Subcutaneous abdominal adipose tissue (tissue), 5 donors: ENCODE results near the gene FADD.

Experiments used
- H3K27ac ChIP-seq: one replicate; pipeline ENCODE4 v1.7.0; 2013; ENCODE audit warnings: low read depth, mild to moderate bottlenecking, inconsistent platforms, low read length, moderate library complexity
- H3K27me3 ChIP-seq, 5 donors: one replicate each; pipeline ENCODE4 v1.7.0; 2013; ENCODE audit warnings: low read length in 5 of 5, inconsistent platforms in 1 of 5; ENCODE audit not compliant: control insufficient read depth in 5 of 5, insufficient read depth in 4 of 5
- H3K36me3 ChIP-seq, 5 donors: one replicate each; pipeline ENCODE4 v1.7.0; 2013; ENCODE audit warnings: low read length in 5 of 5; ENCODE audit not compliant: control insufficient read depth in 5 of 5, insufficient read depth in 5 of 5
- H3K4me1 ChIP-seq, 5 donors: one replicate each; pipeline ENCODE4 v1.7.0; 2013; ENCODE audit warnings: low read length in 5 of 5, mild to moderate bottlenecking in 3 of 5, moderate library complexity in 1 of 5; ENCODE audit not compliant: control insufficient read depth in 5 of 5, insufficient read depth in 5 of 5
- H3K4me3 ChIP-seq, 5 donors: one replicate each; pipeline ENCODE4 v1.7.0; 2013; ENCODE audit warnings: low read length in 5 of 5, low read depth in 1 of 5
- H3K9ac ChIP-seq, 5 donors: one replicate each; pipeline ENCODE4 v1.7.0; 2013; ENCODE audit warnings: low read length in 5 of 5, mild to moderate bottlenecking in 4 of 5, moderate library complexity in 3 of 5
- H3K9me3 ChIP-seq, 5 donors: one replicate each; pipeline ENCODE4 v1.7.0; 2013; ENCODE audit warnings: low read length in 5 of 5; ENCODE audit not compliant: control insufficient read depth in 5 of 5
- donor health status: healthy.
- donor health status: healthy.
- donor health status: healthy.
- donor health status: healthy.
- donor health status: healthy.

The FADD gene

DNA sequence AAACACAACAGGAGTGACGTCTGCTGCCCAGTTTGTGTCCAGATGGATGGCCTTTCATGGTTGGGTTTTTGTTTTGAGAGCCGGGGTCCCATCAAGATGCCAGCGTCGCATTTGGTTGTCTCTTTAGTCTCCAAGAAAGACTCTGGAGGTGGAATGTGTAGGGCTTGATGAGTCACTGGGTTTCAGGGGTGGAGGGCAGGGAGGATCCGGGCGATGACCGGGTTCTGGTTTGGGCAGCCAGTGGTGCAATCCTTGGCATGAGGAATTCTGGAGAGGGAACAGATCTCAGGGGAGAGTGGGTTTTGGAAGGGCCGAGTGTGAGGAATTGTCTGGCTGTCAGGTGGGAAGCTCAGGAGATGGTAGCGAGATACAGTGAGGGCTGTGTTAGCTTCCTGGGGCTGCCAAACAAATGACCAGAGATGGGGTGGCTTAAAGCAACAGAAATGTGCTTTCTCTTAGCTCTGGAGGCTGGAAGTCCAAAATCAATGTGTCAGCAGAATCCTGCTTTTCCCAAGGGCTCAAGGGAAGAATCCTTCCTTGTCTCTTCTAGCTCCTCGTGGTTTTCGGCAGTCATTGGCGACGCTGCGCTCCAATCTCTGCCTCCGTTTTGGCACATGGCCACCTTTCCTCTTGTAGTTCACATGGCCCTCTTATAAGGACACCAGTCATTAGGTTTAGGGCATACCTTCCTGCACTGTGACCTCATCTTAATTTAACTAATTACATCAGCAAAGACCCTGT lies 41.0 kb downstream of the FADD start:
- Histone ChIP-seq H3K27ac (no peak overlapping the region), H3K27me3 (peaks cover 0 to 2% (median 0%) of the 10 kb centered on the region in 5 donors), H3K9me3 (peaks cover 0 to 5% (median 0%) of the 10 kb centered on the region in 5 donors), H3K36me3 (no peaks in the 10 kb centered on the region), H3K9ac (no peak overlapping the region), H3K4me3 (peak overlapping the region in 2 of 5 donors; percentile 13 to 36), H3K4me1 (peaks cover 0 to 33% (median 23%) of the 10 kb centered on the region in 5 donors)

DNA sequence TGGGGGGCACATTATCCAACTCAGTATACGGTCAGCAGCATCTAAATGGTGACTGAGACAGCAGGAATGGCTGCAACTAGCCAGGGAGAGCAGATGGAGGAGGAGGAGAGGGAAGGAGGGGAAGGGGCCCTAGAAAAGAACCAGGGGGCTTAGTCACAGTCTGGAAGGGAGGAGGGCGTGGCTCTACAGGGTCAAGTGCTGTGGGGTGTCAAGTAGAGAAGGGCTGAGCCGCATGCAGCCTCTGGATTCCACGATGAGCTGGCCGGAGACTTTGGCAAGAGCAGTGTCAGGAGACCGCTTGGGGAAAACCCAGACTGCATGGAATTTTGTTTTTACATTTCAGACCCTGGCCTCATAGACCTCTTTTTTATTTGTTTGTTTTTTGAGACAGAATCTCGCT lies 41.6 kb downstream of the FADD start:
- Histone ChIP-seq H3K9ac (no peak overlapping the region), H3K36me3 (no peaks in the 10 kb centered on the region), H3K9me3 (peaks cover 0 to 5% (median 0%) of the 10 kb centered on the region in 5 donors), H3K27me3 (peaks cover 0 to 2% (median 0%) of the 10 kb centered on the region in 5 donors), H3K4me1 (peaks cover 0 to 33% (median 23%) of the 10 kb centered on the region in 5 donors), H3K4me3 (no peak overlapping the region), H3K27ac (no peak overlapping the region)

DNA sequence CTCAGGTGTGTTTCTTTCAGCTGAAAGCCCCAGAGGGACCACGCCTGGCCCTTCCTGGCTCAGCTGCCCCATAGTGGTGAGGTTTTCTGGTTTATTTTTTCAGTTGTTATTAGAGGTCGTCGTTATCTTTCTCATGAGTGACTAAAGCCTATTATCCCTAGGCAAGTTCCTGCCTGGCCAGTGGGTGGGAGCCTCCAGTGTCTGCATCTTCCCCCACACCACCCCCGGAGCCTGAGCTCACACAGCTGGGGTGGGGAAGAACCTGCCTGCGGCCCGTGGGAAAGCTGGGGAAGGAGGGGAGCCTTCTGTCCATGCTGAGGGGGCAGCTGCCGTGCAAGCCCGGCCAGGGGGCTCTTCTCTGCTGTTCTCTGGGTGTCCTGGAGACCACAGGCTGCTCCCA lies 43.1 kb downstream of the FADD start:
- Histone ChIP-seq H3K9me3 (peaks cover 0 to 5% (median 0%) of the 10 kb centered on the region in 5 donors), H3K27ac (no peak overlapping the region), H3K9ac (no peak overlapping the region), H3K36me3 (no peaks in the 10 kb centered on the region), H3K27me3 (no peaks in the 10 kb centered on the region), H3K4me1 (peaks cover 0 to 33% (median 23%) of the 10 kb centered on the region in 5 donors), H3K4me3 (no peak overlapping the region)

DNA sequence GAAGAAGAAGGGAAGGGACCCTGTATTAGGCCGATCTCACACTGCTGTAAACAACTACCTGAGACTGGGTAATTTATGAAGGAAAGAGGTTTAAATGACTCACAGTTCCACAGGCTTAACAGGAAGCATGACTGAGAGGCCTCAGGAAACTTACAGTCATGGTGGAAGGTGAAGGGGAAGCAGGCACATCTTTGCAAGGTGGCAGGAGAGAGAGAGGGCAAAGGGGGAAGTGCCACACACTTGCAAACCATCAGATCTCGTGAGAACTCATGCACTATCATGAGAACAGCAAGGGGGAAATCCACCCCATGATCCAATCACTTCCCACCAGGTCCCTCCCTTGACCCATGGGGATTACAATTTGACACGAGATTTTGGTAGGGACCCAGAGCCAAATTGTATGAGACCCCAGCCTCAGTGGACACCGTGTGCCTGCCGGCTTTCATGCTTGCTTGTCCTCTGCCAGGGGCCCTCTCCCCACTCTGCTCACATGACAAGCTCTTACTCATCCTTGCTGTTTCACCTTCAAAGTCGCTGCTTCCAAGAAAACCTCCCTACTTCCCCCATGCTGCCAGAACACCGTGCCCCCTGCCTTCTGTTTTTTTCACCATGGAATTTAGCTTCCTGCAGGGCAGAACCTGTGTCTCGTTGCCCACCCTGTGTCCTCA lies 44.1 kb downstream of the FADD start:
- no peak overlapping the region for H3K27ac ChIP-seq
- H3K4me1 ChIP-seq, result peaks cover 0 to 40% (median 23%) of the 10 kb centered on the region in 5 donors
- H3K4me3 ChIP-seq, result peak overlapping the region in 1 of 5 donors; percentile 6
- H3K36me3 ChIP-seq, result no peaks in the 10 kb centered on the region
- H3K27me3 ChIP-seq, result no peaks in the 10 kb centered on the region
- peaks cover 0 to 5% (median 0%) of the 10 kb centered on the region in 5 donors for H3K9me3 ChIP-seq
- H3K9ac ChIP-seq, result no peak overlapping the region

DNA sequence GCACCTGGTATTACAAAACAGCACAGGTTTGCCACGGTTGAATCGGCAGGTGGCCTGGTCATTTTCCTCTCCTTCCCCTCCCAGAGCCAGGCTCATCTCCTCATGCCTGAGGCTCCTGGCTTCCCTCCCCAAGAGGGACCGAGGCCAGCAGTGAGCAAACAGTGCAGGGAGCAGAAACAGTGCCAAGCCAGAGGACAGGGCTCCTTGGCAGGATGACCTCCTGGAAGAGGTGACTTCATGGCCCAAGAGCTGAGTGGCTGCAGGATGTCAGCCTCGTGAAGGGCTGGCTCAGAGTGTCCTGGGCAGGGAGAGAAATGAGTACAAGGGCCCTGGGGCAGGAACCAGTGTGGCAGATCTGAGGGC lies 44.6 kb downstream of the FADD start:
- Histone ChIP-seq H3K4me3 (peak overlapping the region in 1 of 5 donors; percentile 6), H3K9ac (no peak overlapping the region), H3K27ac (no peak overlapping the region), H3K4me1 (peaks cover 0 to 39% (median 23%) of the 10 kb centered on the region in 5 donors), H3K27me3 (no peaks in the 10 kb centered on the region), H3K9me3 (peaks cover 0 to 5% (median 0%) of the 10 kb centered on the region in 5 donors), H3K36me3 (no peaks in the 10 kb centered on the region)

DNA sequence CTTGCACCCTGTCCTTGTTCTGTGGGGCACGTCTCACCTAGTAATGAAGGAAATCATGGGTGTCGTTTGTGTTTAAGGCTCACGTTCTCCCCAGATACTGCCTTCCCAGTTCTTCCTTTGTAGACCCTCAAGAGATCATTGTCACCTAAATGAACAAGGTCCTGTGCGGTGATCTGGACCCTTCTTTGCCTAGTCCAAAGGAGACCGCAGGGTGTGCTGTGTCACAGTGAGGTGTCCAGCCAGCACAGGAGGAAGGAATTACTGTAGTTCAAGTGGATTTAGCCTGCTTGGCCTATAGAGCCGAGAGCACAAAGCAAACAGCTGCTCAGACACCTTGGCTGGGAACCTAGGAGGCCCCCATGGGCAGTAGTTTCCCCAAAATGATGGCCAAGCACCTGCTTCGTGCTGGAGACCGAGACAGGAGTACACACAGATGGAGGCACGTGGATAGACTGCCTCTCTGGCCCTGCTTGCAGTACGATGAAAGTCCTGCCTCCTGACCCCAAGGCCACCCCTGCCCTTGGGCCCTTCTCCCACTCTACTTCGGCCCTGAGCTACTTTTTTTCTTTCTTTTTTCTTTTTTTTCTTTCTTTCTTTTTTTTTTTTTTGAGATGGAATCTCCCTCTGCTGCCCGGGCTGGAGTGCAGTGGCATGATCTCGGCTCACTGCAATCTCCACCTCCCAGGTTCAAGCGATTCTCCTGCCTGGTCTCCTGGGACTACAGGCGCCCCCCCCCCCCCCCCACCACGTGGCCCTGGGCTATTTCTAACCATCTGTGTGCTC lies 48.0 kb downstream of the FADD start:
- H3K27ac ChIP-seq, result no peak overlapping the region
- H3K36me3 ChIP-seq, result no peaks in the 10 kb centered on the region
- H3K27me3 ChIP-seq, result no peaks in the 10 kb centered on the region
- H3K9me3 ChIP-seq, result no peaks in the 10 kb centered on the region
- H3K4me3 ChIP-seq, result no peak overlapping the region
- H3K4me1 ChIP-seq, result peaks cover 0 to 17% (median 9%) of the 10 kb centered on the region in 5 donors
- H3K9ac ChIP-seq, result no peak overlapping the region

DNA sequence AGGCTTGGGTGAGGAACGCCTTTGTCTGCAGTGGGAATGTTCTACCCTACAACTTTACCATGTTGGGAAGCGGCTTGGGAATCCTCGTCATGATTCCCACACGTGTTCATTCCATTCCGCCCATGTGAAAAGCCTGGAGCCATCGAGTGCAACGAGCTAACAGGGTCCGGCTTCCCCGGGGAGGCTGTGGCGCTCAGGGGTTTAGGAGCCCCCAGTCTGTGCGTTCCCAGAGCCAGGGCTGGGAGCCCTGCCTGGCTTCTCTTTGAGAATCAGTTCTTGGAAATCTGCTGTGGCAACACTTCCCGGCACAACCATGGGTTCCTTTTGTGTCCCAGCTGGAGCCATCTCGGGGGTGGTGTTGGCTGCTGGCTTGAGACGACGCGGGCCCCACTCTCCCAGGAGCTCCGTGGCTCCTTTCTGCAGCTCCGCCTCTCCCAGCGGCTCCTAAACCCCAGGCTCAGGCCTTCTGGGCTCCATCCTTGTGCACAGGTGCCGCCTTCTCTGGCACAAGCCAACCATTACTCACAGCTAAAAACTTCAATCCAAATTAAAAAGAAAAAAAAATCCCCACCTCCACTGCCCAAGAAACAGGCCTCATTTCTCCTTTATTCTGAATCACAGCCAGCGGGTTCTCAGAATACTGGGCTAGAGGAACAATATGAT lies 48.7 kb downstream of the FADD start:
- Histone ChIP-seq H3K27ac (no peak overlapping the region), H3K4me1 (peaks cover 0 to 17% (median 9%) of the 10 kb centered on the region in 5 donors), H3K36me3 (no peaks in the 10 kb centered on the region), H3K9me3 (no peaks in the 10 kb centered on the region), H3K9ac (no peak overlapping the region), H3K4me3 (no peak overlapping the region), H3K27me3 (no peaks in the 10 kb centered on the region)

DNA sequence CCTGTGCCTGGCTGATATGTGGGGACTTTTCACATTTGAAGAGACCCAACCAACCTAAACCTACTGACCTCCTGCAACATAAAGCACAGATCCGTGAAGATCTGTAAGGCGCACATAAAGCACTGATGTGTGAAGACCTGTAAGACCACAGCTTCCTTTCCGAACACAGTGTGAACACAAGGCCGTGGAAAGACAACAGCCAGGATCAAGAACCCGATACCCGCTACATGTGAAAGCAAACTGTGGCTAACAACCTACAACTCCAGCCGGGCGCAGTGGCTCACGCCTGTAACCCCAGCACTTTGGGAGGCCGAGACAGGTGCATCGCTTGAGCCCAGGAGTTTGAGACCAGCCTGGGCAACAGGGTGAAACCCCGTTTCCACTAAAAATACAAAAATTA lies 49.7 kb downstream of the FADD start:
- no peaks in the 10 kb centered on the region for H3K36me3 ChIP-seq
- peaks cover 0 to 10% (median 2%) of the 10 kb centered on the region in 5 donors for H3K4me1 ChIP-seq
- no peaks in the 10 kb centered on the region for H3K27me3 ChIP-seq
- no peaks in the 10 kb centered on the region for H3K9me3 ChIP-seq
- H3K4me3 ChIP-seq, result no peak overlapping the region
- no peak overlapping the region for H3K27ac ChIP-seq
- H3K9ac ChIP-seq, result no peak overlapping the region

DNA sequence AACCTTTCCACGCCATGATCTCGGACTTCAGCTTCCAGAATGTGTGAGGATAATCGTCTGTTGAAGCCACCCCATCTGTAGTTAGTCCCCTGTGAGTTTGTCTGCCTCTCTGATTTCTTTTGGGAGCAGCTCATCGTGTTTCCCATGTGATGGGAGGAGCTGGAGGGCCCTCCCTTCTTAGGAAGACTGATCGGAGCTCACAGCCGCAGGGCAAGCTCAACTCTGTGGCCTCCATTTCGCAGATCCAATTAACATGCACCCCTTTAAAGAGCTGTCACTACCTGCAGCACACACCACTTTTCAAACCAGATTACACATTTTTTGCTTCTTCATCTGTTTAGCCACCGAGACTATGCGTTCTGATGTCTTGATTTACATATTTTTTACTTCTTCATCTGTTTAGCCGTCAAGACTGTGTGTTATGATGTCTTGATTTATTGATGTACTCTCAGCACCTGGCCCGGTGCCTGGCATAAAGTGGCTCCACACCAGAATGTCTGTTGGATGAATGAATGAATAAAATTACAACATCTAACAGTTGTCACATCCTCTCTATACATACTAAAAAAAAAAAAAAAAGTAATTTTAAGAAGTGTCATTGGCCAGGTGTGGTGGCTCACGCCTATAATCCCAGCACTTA lies 52.5 kb downstream of the FADD start:
- H3K27ac ChIP-seq, result no peak overlapping the region
- H3K36me3 ChIP-seq, result no peaks in the 10 kb centered on the region
- no peak overlapping the region for H3K9ac ChIP-seq
- H3K9me3 ChIP-seq, result no peaks in the 10 kb centered on the region
- H3K4me1 ChIP-seq, result peaks cover 0 to 7% (median 0%) of the 10 kb centered on the region in 5 donors
- no peaks in the 10 kb centered on the region for H3K27me3 ChIP-seq
- no peak overlapping the region for H3K4me3 ChIP-seq
